Upper lobe of right lung (tissue), 1 donor: Measurements from ENCODE around the gene SP1. TPM values are rescaled to one million over a fixed set of nuclear protein-coding genes. Genes with fewer than 3 reads are reported as not detected.
A peak's percentile ranks its signal among the peaks of the same experiment; 100 is the strongest.

ENCODE experiments used
- ATAC-seq: fragments of 200-7000 bp; cut with Tn5 transposase; one replicate; pipeline ENCODE4 v1.9.1; 2020; ENCODE audit warnings: mild to moderate bottlenecking, moderate library complexity
- DNase-seq: peaks from one replicate; pipeline ENCODE4 v3.0.0-alpha.2; 2020
- H3K27ac ChIP-seq: fragments of 200-600 bp; one replicate; pipeline ENCODE4 v1.8.0; 2022
- H3K27me3 ChIP-seq: fragments of 200-600 bp; one replicate; pipeline ENCODE4 v1.8.0; 2022; ENCODE audit warnings: mild to moderate bottlenecking
- H3K36me3 ChIP-seq: fragments of 200-600 bp; one replicate; pipeline ENCODE4 v1.8.0; 2022
- H3K4me1 ChIP-seq: fragments of 200-600 bp; one replicate; pipeline ENCODE4 v1.8.0; 2022
- H3K4me3 ChIP-seq: fragments of 200-600 bp; one replicate; pipeline ENCODE4 v1.8.0; 2022; ENCODE audit warnings: mild to moderate bottlenecking
- H3K9me3 ChIP-seq: fragments of 200-600 bp; one replicate; pipeline ENCODE4 v1.8.0; 2022
- CTCF ChIP-seq: fragments of 200-600 bp; IDR thresholded peaks from one replicate; pipeline ENCODE4 v1.8.0; 2022; ENCODE audit warnings: antibody characterized with exemption
- intact Hi-C: fragments of 100-400 bp; cut with DNase I; formaldehyde crosslinking; loops from one replicate; pipeline ENCODE4 v1.11.0; 2022
- total RNA-seq: library from RNA; stranded (reverse); fragmentation: NEBNext Ultra II Directional; extraction: Animal tissue kit (Norgen Biotek cat#: 25700); gene quantifications from one replicate; pipeline ENCODE4 v1.2.1, GENCODE V29; 2021
- donor health status: DM: no; HTN: yes; CAD: no; lungs with severe emphysema.

Gene SP1
- total RNA-seq, 1 donor from 2014 or later, result 87.7 TPM

GRCh38 chr12:53461059-53461458 lies 81.1 kb downstream of the SP1 start:
- ATAC-seq (no peak), DNase-seq (no peak)
- no peak for TF ChIP-seq CTCF
- H3K4me1 ChIP-seq, result peaks cover 8% of the 10 kb centered on the region
- H3K4me3 ChIP-seq, result no peak overlapping the region
- no peaks in the 10 kb centered on the region for H3K27me3 ChIP-seq
- intact Hi-C loops, result no loop called here
- no peak overlapping the region for H3K27ac ChIP-seq
- no peaks in the 10 kb centered on the region for H3K9me3 ChIP-seq
- H3K36me3 ChIP-seq, result peaks cover 100% of the 10 kb centered on the region

GRCh38 chr12:53461591-53461990 lies 81.6 kb downstream of the SP1 start:
- H3K9me3 ChIP-seq, result no peaks in the 10 kb centered on the region
- no peak overlapping the region for H3K27ac ChIP-seq
- H3K27me3 ChIP-seq, result no peaks in the 10 kb centered on the region
- H3K36me3 ChIP-seq, result peaks cover 100% of the 10 kb centered on the region
- no peak for DNase-seq
- ATAC-seq, result no peak
- H3K4me3 ChIP-seq, result no peak overlapping the region
- TF ChIP-seq CTCF, result no peak
- intact Hi-C loops, result no loop called here
- H3K4me1 ChIP-seq, result peaks cover 6% of the 10 kb centered on the region

DNA sequence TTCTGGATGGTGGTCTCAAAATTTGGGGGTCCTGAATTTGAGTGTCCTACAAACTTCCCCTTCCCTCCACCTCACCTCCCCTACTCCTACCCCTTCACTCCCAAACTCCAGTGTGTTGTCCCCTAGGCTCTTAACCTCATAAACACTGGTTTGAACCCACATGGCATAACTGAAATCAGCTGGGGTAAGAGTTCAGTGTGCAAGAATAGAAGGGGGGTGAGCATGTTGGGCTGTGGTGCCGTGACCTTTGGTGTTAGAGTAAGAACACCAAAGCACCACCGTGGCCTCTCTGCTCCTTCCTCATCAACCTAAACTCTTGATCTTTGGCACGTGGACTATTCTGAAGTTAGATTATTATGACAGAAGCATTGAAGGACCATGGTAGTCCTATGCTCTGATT lies 83.0 kb downstream of the SP1 start:
- intact Hi-C loops, result no loop called here
- H3K4me1 ChIP-seq, result peaks cover 6% of the 10 kb centered on the region
- no peak overlapping the region for H3K4me3 ChIP-seq
- DNase-seq, result no peak
- no peaks in the 10 kb centered on the region for H3K27me3 ChIP-seq
- peaks cover 100% of the 10 kb centered on the region for H3K36me3 ChIP-seq
- no peak for TF ChIP-seq CTCF
- H3K9me3 ChIP-seq, result no peaks in the 10 kb centered on the region
- H3K27ac ChIP-seq, result no peak overlapping the region
- ATAC-seq, result no peak

DNA sequence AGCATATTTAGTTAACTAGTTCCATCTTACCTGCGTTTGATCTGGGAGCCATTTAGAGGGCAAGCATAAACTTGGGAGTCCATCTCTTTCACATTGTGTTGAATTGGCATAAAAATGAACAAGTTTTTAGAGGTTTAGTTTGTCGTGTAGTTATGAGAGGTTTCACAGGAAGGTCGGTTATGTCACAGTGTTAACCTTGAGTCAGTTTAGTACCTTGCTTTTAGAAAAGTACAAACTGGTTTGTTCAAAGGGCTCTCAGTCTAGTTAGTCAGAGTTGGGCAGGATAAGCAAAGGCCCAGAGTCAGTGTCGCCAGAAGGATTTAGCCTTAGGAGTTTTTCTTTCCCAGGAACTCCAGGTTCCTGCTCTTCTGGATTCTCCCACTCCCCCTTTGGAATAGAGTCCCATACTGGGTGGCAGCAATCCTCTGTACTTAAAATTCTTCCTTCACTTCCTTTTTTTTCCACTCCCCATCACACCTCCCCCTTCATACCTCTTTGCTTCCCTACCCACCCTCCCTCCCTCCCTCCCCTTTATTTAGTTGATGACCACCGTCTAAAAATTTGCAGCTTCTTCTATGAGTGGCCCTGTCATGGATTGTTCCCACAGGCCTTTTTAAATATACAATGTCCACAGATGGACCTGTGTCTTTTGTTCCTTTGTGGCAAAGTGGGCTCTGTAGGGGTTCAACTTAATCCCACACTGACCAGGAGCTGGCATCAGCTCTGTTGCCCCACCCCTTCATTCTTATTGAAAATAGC lies 84.0 kb downstream of the SP1 start:
- Histone ChIP-seq H3K27ac (no peak overlapping the region), H3K36me3 (peaks cover 100% of the 10 kb centered on the region), H3K4me1 (peaks cover 6% of the 10 kb centered on the region), H3K4me3 (no peak overlapping the region), H3K9me3 (no peaks in the 10 kb centered on the region), H3K27me3 (no peaks in the 10 kb centered on the region)
- intact Hi-C loops, result no loop called here
- no peak for DNase-seq
- TF ChIP-seq CTCF, result no peak
- no peak for ATAC-seq

GRCh38 chr12:53464685-53465418 lies 84.9 kb downstream of the SP1 start:
- H3K27ac ChIP-seq, result no peak overlapping the region
- no peak for ATAC-seq
- intact Hi-C loops, result no loop called here

More at GRCh38 chr12:53464685-53465418, 84.9 kb downstream of the SP1 start:
- Histone ChIP-seq H3K9me3 (no peaks in the 10 kb centered on the region), H3K27me3 (no peaks in the 10 kb centered on the region), H3K4me3 (no peak overlapping the region), H3K36me3 (peaks cover 100% of the 10 kb centered on the region), H3K4me1 (peaks cover 6% of the 10 kb centered on the region)
- no peak for TF ChIP-seq CTCF
- peak; percentile 51 for DNase-seq
